Measurements from ENCODE around the gene RAPGEF1. TPM values are rescaled to one million over a fixed set of nuclear protein-coding genes. Genes with fewer than 3 reads are reported as not detected.
A peak's percentile ranks its signal among the peaks of the same experiment; 100 is the strongest.

The RAPGEF1 gene
- total RNA-seq, 1 donor from 2014 or later = 58.1 TPM

- DNase-seq = no peak
These were observed 32.1 kb downstream of the RAPGEF1 start for GRCh38 chr9:131707733-131708157.

- DNase-seq = no peak
These were observed 32.8 kb downstream of the RAPGEF1 start for GRCh38 chr9:131707050-131707449.

- no peak for DNase-seq
These were observed 33.3 kb downstream of the RAPGEF1 start for GRCh38 chr9:131706608-131706970.

- DNase-seq = no peak
These were observed 34.9 kb downstream of the RAPGEF1 start for GRCh38 chr9:131704988-131705387.

GRCh38 chr9:131704141-131704983 is 35.5 kb downstream of the RAPGEF1 start:
- DNase-seq = peak; percentile 81

- DNase-seq = peak; percentile 53
These were observed 36.2 kb downstream of the RAPGEF1 start for GRCh38 chr9:131703697-131704096.

GRCh38 chr9:131702911-131703310 is 37.0 kb downstream of the RAPGEF1 start:
- no peak for DNase-seq

- no peak for DNase-seq
These were observed 38.0 kb downstream of the RAPGEF1 start for GRCh38 chr9:131701789-131702337.

GRCh38 chr9:131701436-131701781 is 38.5 kb downstream of the RAPGEF1 start:
- no peak for DNase-seq

GRCh38 chr9:131700765-131701435 is 39.0 kb downstream of the RAPGEF1 start:
- DNase-seq = no peak

- DNase-seq = no peak
These were observed 39.8 kb downstream of the RAPGEF1 start for GRCh38 chr9:131700076-131700475.

- DNase-seq = peak; percentile 49
These were observed 41.3 kb downstream of the RAPGEF1 start for GRCh38 chr9:131698618-131698985.

- no peak for DNase-seq
These were observed 41.8 kb downstream of the RAPGEF1 start for GRCh38 chr9:131697908-131698617.

- peak; percentile 70 for DNase-seq
These were observed 42.8 kb downstream of the RAPGEF1 start for GRCh38 chr9:131697097-131697496.

- no peak for DNase-seq
These were observed 43.9 kb downstream of the RAPGEF1 start for GRCh38 chr9:131695836-131696460.

- no peak for DNase-seq
These were observed 44.5 kb downstream of the RAPGEF1 start for GRCh38 chr9:131695366-131695765.

GRCh38 chr9:131693651-131694597 is 46.0 kb downstream of the RAPGEF1 start:
- DNase-seq = no peak

GRCh38 chr9:131692612-131693562 is 47.0 kb downstream of the RAPGEF1 start:
- DNase-seq = no peak

- no peak for DNase-seq
These were observed 47.8 kb downstream of the RAPGEF1 start for GRCh38 chr9:131691969-131692611.
